Right atrium auricular region (tissue), 2 donors: ENCODE data around the gene ANKRD33B. TPM values are rescaled to one million over a fixed set of nuclear protein-coding genes. Genes with fewer than 3 reads are reported as not detected.

ENCODE experiments used
- DNase-seq: peaks from one replicate; pipeline ENCODE4 v3.0.0-alpha.2; 2019; ENCODE audit warnings: low spot score
- H3K27ac ChIP-seq, 2 donors: fragments of 200-600 bp; sonication (generic); 1 replicate in 1 of 2; 2 replicates in 1 of 2; pipeline ENCODE4 v1.5.1; 2016 to 2019
- H3K27me3 ChIP-seq, 2 donors: fragments of 200-600 bp; sonication (generic); one replicate each; pipeline versions ENCODE4 v1.5.1 to v1.6.0; 2017 to 2019
- H3K36me3 ChIP-seq: fragments of 200-600 bp; sonication (generic); one replicate; pipeline ENCODE4 v1.5.1; 2016
- H3K4me1 ChIP-seq, 2 donors: fragments of 200-600 bp; sonication (generic); one replicate each; pipeline versions ENCODE4 v1.5.1 to v1.6.0; 2017 to 2019
- H3K4me3 ChIP-seq, 2 donors: fragments of 200-600 bp; sonication (generic); 1 replicate in 1 of 2; 2 replicates in 1 of 2; pipeline ENCODE4 v1.5.1; 2017 to 2019; ENCODE audit warnings: mild to moderate bottlenecking in 1 of 2, moderate library complexity in 1 of 2
- H3K9me3 ChIP-seq, 2 donors: fragments of 200-600 bp; sonication (generic); one replicate each; pipeline ENCODE4 v1.5.1; 2019
- total RNA-seq, 2 donors: library from RNA; depleted of rRNA; stranded (reverse); fragments of >200 nt; gene quantifications; one replicate each; pipeline ENCODE4 v1.1.0, GENCODE V29; 2016
- TF ChIP-seq, protein P1 (sequence below), 2 donors: fragments of 200-600 bp; sonication (generic); IDR thresholded peaks; one replicate each; pipeline ENCODE4 v1.5.1; 2019; ENCODE audit warnings: antibody characterized with exemption in 2 of 2

Gene ANKRD33B
- total RNA-seq, 2 donors from 2014 or later, result 1.2 to 4.7 TPM

DNA sequence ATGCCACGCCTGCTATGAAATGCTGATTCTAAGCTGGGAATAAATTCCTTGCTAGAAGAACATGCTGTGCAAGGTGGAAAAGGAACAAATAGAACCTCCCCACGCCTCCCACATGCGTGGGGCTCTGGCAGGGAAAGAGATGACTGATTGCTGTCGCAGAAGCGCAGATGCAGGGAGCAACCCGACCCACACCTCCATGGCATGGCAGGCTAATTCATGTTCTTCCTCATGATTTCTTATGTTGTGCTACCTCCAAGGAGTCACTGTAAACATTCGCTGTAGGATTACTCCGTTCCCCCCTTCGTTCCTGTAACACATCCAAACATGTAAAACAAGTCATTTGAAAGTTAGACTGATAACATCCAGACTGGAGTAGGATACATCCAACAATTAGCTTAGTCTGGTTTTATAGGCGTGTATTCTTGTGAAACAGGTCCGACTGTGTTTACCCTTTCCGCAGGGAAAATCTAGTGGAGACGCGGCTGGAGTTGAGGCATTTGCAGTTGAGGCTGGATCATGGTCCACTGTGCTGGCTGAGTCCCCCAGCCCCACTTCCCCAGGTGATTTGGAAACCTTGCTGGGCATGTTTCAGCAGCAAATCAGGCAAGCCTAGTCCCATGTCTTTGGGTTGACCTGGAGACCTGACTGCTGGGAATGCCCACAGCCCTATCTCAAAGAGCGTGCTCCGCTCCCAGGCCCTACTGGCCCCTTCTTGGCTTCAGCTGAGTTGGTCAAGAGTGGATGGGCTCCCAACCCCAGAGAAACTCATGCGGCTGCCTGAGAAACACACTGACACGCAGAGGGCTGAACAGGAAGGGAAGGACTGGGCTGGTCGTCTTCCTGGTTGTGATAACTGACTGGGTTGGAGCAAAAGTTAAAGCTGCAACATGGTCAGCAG lies 24.8 kb upstream of the ANKRD33B start:
- TF ChIP-seq, protein P1, sequence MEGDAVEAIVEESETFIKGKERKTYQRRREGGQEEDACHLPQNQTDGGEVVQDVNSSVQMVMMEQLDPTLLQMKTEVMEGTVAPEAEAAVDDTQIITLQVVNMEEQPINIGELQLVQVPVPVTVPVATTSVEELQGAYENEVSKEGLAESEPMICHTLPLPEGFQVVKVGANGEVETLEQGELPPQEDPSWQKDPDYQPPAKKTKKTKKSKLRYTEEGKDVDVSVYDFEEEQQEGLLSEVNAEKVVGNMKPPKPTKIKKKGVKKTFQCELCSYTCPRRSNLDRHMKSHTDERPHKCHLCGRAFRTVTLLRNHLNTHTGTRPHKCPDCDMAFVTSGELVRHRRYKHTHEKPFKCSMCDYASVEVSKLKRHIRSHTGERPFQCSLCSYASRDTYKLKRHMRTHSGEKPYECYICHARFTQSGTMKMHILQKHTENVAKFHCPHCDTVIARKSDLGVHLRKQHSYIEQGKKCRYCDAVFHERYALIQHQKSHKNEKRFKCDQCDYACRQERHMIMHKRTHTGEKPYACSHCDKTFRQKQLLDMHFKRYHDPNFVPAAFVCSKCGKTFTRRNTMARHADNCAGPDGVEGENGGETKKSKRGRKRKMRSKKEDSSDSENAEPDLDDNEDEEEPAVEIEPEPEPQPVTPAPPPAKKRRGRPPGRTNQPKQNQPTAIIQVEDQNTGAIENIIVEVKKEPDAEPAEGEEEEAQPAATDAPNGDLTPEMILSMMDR (IDR thresholded peaks at IDR 0.05), result no peak
- H3K9me3 ChIP-seq, result no peaks in the 10 kb centered on the region
- H3K4me1 ChIP-seq, result peaks cover 0 to 9% of the 10 kb centered on the region in 2 donors
- DNase-seq, result no peak
- H3K36me3 ChIP-seq, result no peaks in the 10 kb centered on the region
- no peak overlapping the region for H3K27ac ChIP-seq
- H3K4me3 ChIP-seq, result no peak overlapping the region
- H3K27me3 ChIP-seq, result no peaks in the 10 kb centered on the region

DNA sequence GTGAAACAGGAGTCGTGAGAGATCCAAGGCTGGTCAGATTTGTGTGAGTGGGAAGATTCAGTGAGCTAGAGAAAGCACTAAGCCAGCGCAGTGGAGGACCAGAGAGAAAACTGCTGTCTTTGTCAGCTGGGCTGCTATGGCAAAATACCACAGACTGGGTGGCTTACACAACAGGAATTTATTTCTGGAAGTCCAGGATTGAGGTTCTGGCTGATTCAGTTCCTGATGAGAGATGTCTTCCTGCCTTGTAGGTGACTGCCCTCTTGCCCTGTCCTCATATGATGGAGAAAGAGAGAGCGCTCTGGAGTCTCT lies 24.2 kb upstream of the ANKRD33B start:
- Histone ChIP-seq H3K9me3 (no peaks in the 10 kb centered on the region), H3K36me3 (no peaks in the 10 kb centered on the region), H3K27me3 (no peaks in the 10 kb centered on the region), H3K4me1 (peaks cover 0 to 9% of the 10 kb centered on the region in 2 donors), H3K27ac (no peak overlapping the region), H3K4me3 (no peak overlapping the region)
- TF ChIP-seq, protein P1 (IDR thresholded peaks at IDR 0.05), result no peak
- no peak for DNase-seq

DNA sequence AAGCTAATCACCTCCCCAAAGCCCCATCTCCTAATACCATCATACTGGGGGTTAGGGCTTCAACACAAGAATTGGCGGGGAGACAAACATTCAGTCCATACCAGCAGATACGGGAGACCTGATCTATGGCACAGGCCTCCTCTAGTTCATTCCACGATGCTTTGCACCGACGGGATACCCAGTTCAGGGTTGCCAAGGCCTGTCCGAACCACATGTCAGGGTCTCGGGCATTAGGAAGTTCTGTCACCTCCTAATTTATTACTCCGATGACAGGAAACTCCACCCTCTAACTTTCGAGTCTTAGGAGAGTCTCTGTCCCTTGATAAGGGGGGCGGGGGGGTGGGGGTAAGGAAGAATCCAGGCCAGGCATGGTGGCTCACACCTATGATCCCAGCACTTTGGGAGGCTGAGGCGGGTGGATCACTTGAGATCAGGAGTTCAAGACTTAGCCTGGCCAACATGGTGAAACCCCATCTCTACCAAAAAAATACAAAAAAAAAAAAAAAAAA lies 23.8 kb upstream of the ANKRD33B start:
- H3K36me3 ChIP-seq, result no peaks in the 10 kb centered on the region
- no peak overlapping the region for H3K27ac ChIP-seq
- TF ChIP-seq, protein P1 (IDR thresholded peaks at IDR 0.05), result no peak
- no peaks in the 10 kb centered on the region for H3K9me3 ChIP-seq
- DNase-seq, result no peak
- H3K4me3 ChIP-seq, result no peak overlapping the region
- peaks cover 0 to 9% of the 10 kb centered on the region in 2 donors for H3K4me1 ChIP-seq
- no peaks in the 10 kb centered on the region for H3K27me3 ChIP-seq

DNA sequence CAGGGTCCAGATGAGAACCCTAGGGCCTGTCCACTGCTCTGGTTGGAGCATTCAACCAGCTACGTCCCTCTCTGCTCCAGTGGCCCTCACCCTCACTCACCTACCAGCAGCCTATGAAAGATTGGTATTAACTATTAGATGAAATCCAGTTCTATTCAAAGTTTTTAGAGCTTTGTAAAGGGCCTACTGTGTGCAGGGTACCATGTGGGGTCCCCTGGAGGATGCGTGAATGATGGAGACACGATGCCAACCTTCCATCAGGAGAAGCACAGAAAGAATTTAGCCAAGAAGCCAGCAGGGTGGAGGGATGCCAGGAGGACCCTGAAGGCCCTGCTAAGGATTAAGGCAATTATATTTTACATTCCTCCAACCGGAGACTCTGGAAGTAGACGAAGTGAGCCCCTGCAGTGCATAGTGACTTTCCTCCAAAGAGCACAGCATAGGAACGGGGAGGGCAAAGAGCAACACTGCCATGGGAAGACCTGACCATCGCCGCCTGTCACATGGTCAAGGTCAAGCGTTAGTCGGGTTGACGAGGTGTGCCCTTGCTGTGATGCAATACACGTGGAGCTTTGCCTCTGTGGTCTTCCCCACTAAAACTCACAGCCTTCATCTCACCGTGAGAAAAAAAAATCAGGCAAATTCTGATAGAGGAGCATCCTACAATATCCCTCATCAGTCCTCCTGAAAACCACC lies 22.8 kb upstream of the ANKRD33B start:
- no peaks in the 10 kb centered on the region for H3K9me3 ChIP-seq
- DNase-seq, result no peak

DNA sequence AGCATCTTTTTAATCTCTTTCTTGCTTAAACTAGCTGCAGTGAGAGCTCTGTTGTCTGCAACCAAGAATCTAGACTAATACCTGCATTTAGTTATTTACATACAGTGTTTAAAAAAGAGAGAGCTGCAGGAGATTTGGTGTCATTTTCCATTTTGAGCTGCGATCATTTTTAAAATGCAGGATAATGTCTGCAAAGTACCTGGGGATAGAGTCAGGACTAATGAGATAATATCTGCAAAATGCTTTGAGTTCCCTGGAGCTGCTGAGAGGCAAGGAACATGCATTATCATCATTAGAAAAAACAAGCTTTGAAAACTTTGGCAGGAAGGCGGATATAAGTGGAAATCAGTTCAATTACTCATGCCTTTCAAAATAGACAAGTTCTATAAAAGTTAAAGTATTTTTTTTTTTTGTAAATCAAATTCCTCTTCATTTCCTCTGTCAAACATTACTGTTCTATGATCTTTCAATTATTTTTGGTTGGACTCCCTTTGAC lies 21.8 kb upstream of the ANKRD33B start:
- Histone ChIP-seq H3K4me1 (peaks cover 0 to 6% of the 10 kb centered on the region in 2 donors), H3K36me3 (no peaks in the 10 kb centered on the region), H3K4me3 (no peak overlapping the region), H3K27ac (no peak overlapping the region), H3K27me3 (no peaks in the 10 kb centered on the region), H3K9me3 (no peaks in the 10 kb centered on the region)
- no peak for DNase-seq
- TF ChIP-seq, protein P1 (IDR thresholded peaks at IDR 0.05), result no peak

More for the DNA sequence above, 22.8 kb upstream of the ANKRD33B start:
- no peaks in the 10 kb centered on the region for H3K27me3 ChIP-seq
- H3K4me3 ChIP-seq, result no peak overlapping the region
- TF ChIP-seq, protein P1 (IDR thresholded peaks at IDR 0.05), result no peak
- H3K36me3 ChIP-seq, result no peaks in the 10 kb centered on the region
- H3K4me1 ChIP-seq, result peaks cover 0 to 9% of the 10 kb centered on the region in 2 donors
- no peak overlapping the region for H3K27ac ChIP-seq
